ENCODE results near the gene DOCK9.

The DOCK9 gene

DNA sequence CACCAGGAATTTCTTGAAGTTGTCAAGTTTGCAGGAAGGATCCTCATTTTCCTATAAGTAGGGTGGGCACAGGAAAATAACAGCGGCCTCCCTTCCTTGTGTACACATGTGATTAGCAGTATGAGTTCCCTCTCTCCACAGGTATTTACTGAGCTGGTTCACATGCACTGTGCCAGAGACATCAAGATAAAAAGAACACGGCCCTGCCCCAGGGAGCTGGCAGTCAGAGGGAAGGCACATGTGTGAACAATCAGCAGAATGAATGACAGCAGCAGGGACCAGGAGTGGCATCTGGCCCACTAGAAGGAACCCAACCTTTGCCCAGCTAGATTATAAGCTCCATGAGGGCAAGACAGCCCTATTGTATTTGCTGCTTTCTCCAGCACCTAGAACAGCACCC lies 13.9 kb downstream of the DOCK9 start:
- no peak overlapping the region for H2AK5ac ChIP-seq (ENCODE audit: low read length, severe bottlenecking)
- no peak overlapping the region for H2BK15ac ChIP-seq (ENCODE audit: low read depth, poor library complexity, severe bottlenecking)
- H3K4ac ChIP-seq (ENCODE audit: low read depth in 1 of 2, low read length in 2 of 2), result peak overlapping the region in 1 of 2 experiments; percentile 8
- H3K4me3 ChIP-seq (ENCODE audit: insufficient read depth in 1 of 2, low read depth in 1 of 2, low read length in 2 of 2), result no peak overlapping the region
- H3K18ac ChIP-seq (ENCODE audit: low read depth in 1 of 2, low read length in 2 of 2), result no peak overlapping the region
- H3K9ac ChIP-seq (ENCODE audit: low read length), result no peak overlapping the region
- H3K9me3 ChIP-seq (ENCODE audit: control insufficient read depth, low read length), result no peaks in the 10 kb centered on the region
- no peaks in the 10 kb centered on the region for H3K27me3 ChIP-seq (ENCODE audit: control insufficient read depth in 1 of 2, insufficient read depth in 1 of 2, low read length in 2 of 2)
- H3K27ac ChIP-seq (ENCODE audit: low read length, poor library complexity, severe bottlenecking), result no peak overlapping the region
- no peak overlapping the region for H2AFZ ChIP-seq (ENCODE audit: low read depth, low read length)
- 95% methylated on average over 2 of the region's 2 CpGs for WGBS
- H2BK12ac ChIP-seq (ENCODE audit: low read length in 2 of 2), result no peak overlapping the region
- no peak overlapping the region for H4K91ac ChIP-seq (ENCODE audit: low read length)
- no peak overlapping the region for H3K23ac ChIP-seq (ENCODE audit: low read length in 2 of 2)
- peaks cover 12% of the 10 kb centered on the region for H3K4me1 ChIP-seq (ENCODE audit: control insufficient read depth, insufficient read depth, low read depth, low read length)
- H2BK120ac ChIP-seq (ENCODE audit: low read depth, low read length), result no peak overlapping the region
- peaks cover 0 to 11% of the 10 kb centered on the region in 2 experiments for H3K36me3 ChIP-seq (ENCODE audit: control insufficient read depth in 1 of 2, insufficient read depth in 2 of 2, low read depth in 1 of 2, low read length in 2 of 2)
- H2BK5ac ChIP-seq (ENCODE audit: low read depth, low read length, poor library complexity, severe bottlenecking), result no peak overlapping the region
- H3K79me1 ChIP-seq (replicated peaks; ENCODE audit: low read length, poor library complexity, severe bottlenecking), result peaks cover 62% of the 10 kb centered on the region
- H3K4me2 ChIP-seq (ENCODE audit: low read length, poor library complexity, severe bottlenecking), result no peak overlapping the region
- H4K8ac ChIP-seq (ENCODE audit: low read length), result no peak overlapping the region
- no peak overlapping the region for H3K14ac ChIP-seq (ENCODE audit: low read length in 2 of 2)
- DNase-seq, result no peak

- peaks cover 60% of the 10 kb centered on the region for H3K79me1 ChIP-seq (replicated peaks; ENCODE audit: low read length, poor library complexity, severe bottlenecking)
- H2BK5ac ChIP-seq (ENCODE audit: low read depth, low read length, poor library complexity, severe bottlenecking), result no peak overlapping the region
- peak overlapping the region; percentile 10 to 18 for H3K18ac ChIP-seq (ENCODE audit: low read depth in 1 of 2, low read length in 2 of 2)
- no peak overlapping the region for H3K4me3 ChIP-seq (ENCODE audit: insufficient read depth in 1 of 2, low read depth in 1 of 2, low read length in 2 of 2)
- H3K36me3 ChIP-seq (ENCODE audit: control insufficient read depth in 1 of 2, insufficient read depth in 2 of 2, low read depth in 1 of 2, low read length in 2 of 2), result peaks cover 0 to 11% of the 10 kb centered on the region in 2 experiments
- peak overlapping the region; percentile 74 for H2BK15ac ChIP-seq (ENCODE audit: low read depth, poor library complexity, severe bottlenecking)
- H2BK120ac ChIP-seq (ENCODE audit: low read depth, low read length), result no peak overlapping the region
- no peak overlapping the region for H3K23ac ChIP-seq (ENCODE audit: low read length in 2 of 2)
- no peaks in the 10 kb centered on the region for H3K27me3 ChIP-seq (ENCODE audit: control insufficient read depth in 1 of 2, insufficient read depth in 1 of 2, low read length in 2 of 2)
- H3K4me1 ChIP-seq (ENCODE audit: control insufficient read depth, insufficient read depth, low read depth, low read length), result peaks cover 12% of the 10 kb centered on the region
- H2AFZ ChIP-seq (ENCODE audit: low read depth, low read length), result no peak overlapping the region
- peak overlapping the region; percentile 61 for H4K8ac ChIP-seq (ENCODE audit: low read length)
- H3K9me3 ChIP-seq (ENCODE audit: control insufficient read depth, low read length), result no peaks in the 10 kb centered on the region
- H2AK5ac ChIP-seq (ENCODE audit: low read length, severe bottlenecking), result peak overlapping the region; percentile 22
- no peak overlapping the region for H3K4me2 ChIP-seq (ENCODE audit: low read length, poor library complexity, severe bottlenecking)
- H2BK12ac ChIP-seq (ENCODE audit: low read length in 2 of 2), result peak overlapping the region; percentile 25 to 64
- no peak for DNase-seq
- H3K4ac ChIP-seq (ENCODE audit: low read depth in 1 of 2, low read length in 2 of 2), result peak overlapping the region in 1 of 2 experiments; percentile 31
- 98% methylated on average over 9 of the region's 9 CpGs for WGBS
- H3K9ac ChIP-seq (ENCODE audit: low read length), result no peak overlapping the region
- H3K27ac ChIP-seq (ENCODE audit: low read length, poor library complexity, severe bottlenecking), result no peak overlapping the region
- H4K91ac ChIP-seq (ENCODE audit: low read length), result peak overlapping the region; percentile 67
- peak overlapping the region in 1 of 2 experiments; percentile 38 for H3K14ac ChIP-seq (ENCODE audit: low read length in 2 of 2)
Observed at GRCh38 chr13:98962901-98963590, 14.8 kb downstream of the DOCK9 start.

GRCh38 chr13:98961503-98962105 lies 16.3 kb downstream of the DOCK9 start:
- Histone ChIP-seq H4K91ac (ENCODE audit: low read length) (peak overlapping the region; percentile 6), H2BK12ac (ENCODE audit: low read length in 2 of 2) (peak overlapping the region; percentile 20 to 22), H3K18ac (ENCODE audit: low read depth in 1 of 2, low read length in 2 of 2) (peak overlapping the region; percentile 10 to 52), H3K9ac (ENCODE audit: low read length) (no peak overlapping the region), H3K36me3 (ENCODE audit: control insufficient read depth in 1 of 2, insufficient read depth in 2 of 2, low read depth in 1 of 2, low read length in 2 of 2) (peaks cover 0 to 11% of the 10 kb centered on the region in 2 experiments), H3K9me3 (ENCODE audit: control insufficient read depth, low read length) (no peaks in the 10 kb centered on the region), H3K4me3 (ENCODE audit: insufficient read depth in 1 of 2, low read depth in 1 of 2, low read length in 2 of 2) (no peak overlapping the region), H2BK15ac (ENCODE audit: low read depth, poor library complexity, severe bottlenecking) (no peak overlapping the region), H3K23ac (ENCODE audit: low read length in 2 of 2) (no peak overlapping the region), H3K27me3 (ENCODE audit: control insufficient read depth in 1 of 2, insufficient read depth in 1 of 2, low read length in 2 of 2) (no peaks in the 10 kb centered on the region), H3K4ac (ENCODE audit: low read depth in 1 of 2, low read length in 2 of 2) (no peak overlapping the region), H2BK5ac (ENCODE audit: low read depth, low read length, poor library complexity, severe bottlenecking) (no peak overlapping the region), H4K8ac (ENCODE audit: low read length) (peak overlapping the region; percentile 5), H3K14ac (ENCODE audit: low read length in 2 of 2) (peak overlapping the region in 1 of 2 experiments; percentile 12), H3K4me2 (ENCODE audit: low read length, poor library complexity, severe bottlenecking) (no peak overlapping the region), H2AK5ac (ENCODE audit: low read length, severe bottlenecking) (no peak overlapping the region), H2BK120ac (ENCODE audit: low read depth, low read length) (no peak overlapping the region), H3K4me1 (ENCODE audit: control insufficient read depth, insufficient read depth, low read depth, low read length) (peaks cover 15% of the 10 kb centered on the region), H3K27ac (ENCODE audit: low read length, poor library complexity, severe bottlenecking) (no peak overlapping the region), H3K79me1 (replicated peaks; ENCODE audit: low read length, poor library complexity, severe bottlenecking) (peaks cover 62% of the 10 kb centered on the region), H2AFZ (ENCODE audit: low read depth, low read length) (no peak overlapping the region)
- WGBS, result 92% methylated on average over 7 of the region's 7 CpGs
- no peak for DNase-seq

Data from mesenchymal stem cell (in vitro differentiated cells and primary cell).